Uterus (tissue), 2 donors: ENCODE data around the gene PLEKHA7.

Experiments used
- CTCF ChIP-seq, 4 experiments: fragments of 200-600 bp in 2 of 4; fragments of 450-650 bp in 2 of 4; sonication (generic) in 2 of 4; IDR thresholded peaks; one replicate each; pipeline ENCODE4 v1.5.1; 2016 to 2019; ENCODE audit warnings: antibody characterized with exemption in 4 of 4, mild to moderate bottlenecking in 2 of 4, moderate library complexity in 1 of 4
- POLR2A ChIP-seq, 2 donors: fragments of 450-650 bp; IDR thresholded peaks; one replicate each; pipeline ENCODE4 v1.6.1; 2016; ENCODE audit warnings: antibody characterized with exemption in 2 of 2, mild to moderate bottlenecking in 1 of 2, moderate library complexity in 1 of 2

- peak in 1 of 4 experiments; percentile 8 for TF ChIP-seq CTCF (IDR thresholded peaks at IDR 0.05)
- TF ChIP-seq POLR2A (IDR thresholded peaks at IDR 0.05): no peak
These were observed 133.0 kb downstream of the PLEKHA7 start for GRCh38 chr11:16881074-16881709.
